Liver (tissue), 9 donors: ENCODE results near the gene HSP90AB1. TPM values are rescaled to one million over a fixed set of nuclear protein-coding genes. Genes with fewer than 3 reads are reported as not detected.
A peak's percentile ranks its signal among the peaks of the same experiment; 100 is the strongest.

Source experiments
- DNase-seq: peaks from one replicate; pipeline ENCODE4 v3.0.0-alpha.2; 2017; ENCODE audit warnings: low spot score
- H3K27ac ChIP-seq, 2 donors: one replicate each; pipeline ENCODE4 v1.7.0; 2013; ENCODE audit warnings: inconsistent platforms in 2 of 2, low read length in 2 of 2, control low read depth in 1 of 2, low read depth in 1 of 2, mild to moderate bottlenecking in 1 of 2
- H3K27me3 ChIP-seq, 4 donors: one replicate each; pipeline versions ENCODE4 v1.6.1 to v1.7.0; 2013; ENCODE audit warnings: low read length in 3 of 4, inconsistent platforms in 1 of 4, mild to moderate bottlenecking in 1 of 4, moderate library complexity in 1 of 4; ENCODE audit not compliant: control insufficient read depth in 4 of 4, insufficient read depth in 4 of 4
- H3K36me3 ChIP-seq, 4 donors: one replicate each; pipeline versions ENCODE4 v1.6.1 to v1.7.0; 2013; ENCODE audit warnings: low read length in 3 of 4, mild to moderate bottlenecking in 3 of 4, low read depth in 1 of 4, moderate library complexity in 1 of 4; ENCODE audit not compliant: control insufficient read depth in 4 of 4, insufficient read depth in 3 of 4
- H3K4me1 ChIP-seq, 4 donors: one replicate each; pipeline versions ENCODE4 v1.6.1 to v1.7.0; 2013; ENCODE audit warnings: low read length in 3 of 4, mild to moderate bottlenecking in 3 of 4, moderate library complexity in 1 of 4; ENCODE audit not compliant: control insufficient read depth in 4 of 4, insufficient read depth in 4 of 4
- H3K4me3 ChIP-seq, 3 donors: one replicate each; pipeline versions ENCODE4 v1.6.1 to v1.7.0; 2013; ENCODE audit warnings: low read length in 3 of 3, control low read depth in 1 of 3, low read depth in 1 of 3, mild to moderate bottlenecking in 1 of 3
- H3K9ac ChIP-seq, 2 donors: one replicate each; pipeline ENCODE4 v1.7.0; 2013; ENCODE audit warnings: low read length in 2 of 2, mild to moderate bottlenecking in 2 of 2, moderate library complexity in 2 of 2, control low read depth in 1 of 2, low read depth in 1 of 2
- H3K9me3 ChIP-seq, 4 donors: one replicate each; pipeline versions ENCODE4 v1.6.1 to v1.7.0; 2013; ENCODE audit warnings: low read length in 3 of 4; ENCODE audit not compliant: control insufficient read depth in 4 of 4
- ATF3 ChIP-seq: IDR thresholded peaks from 2 replicates; pipeline ENCODE4 v1.6.1; 2016; ENCODE audit warnings: antibody characterized with exemption
- CTCF ChIP-seq: fragments of 150-350 bp; IDR thresholded peaks from 2 replicates; pipeline ENCODE4 v1.5.1; 2017; ENCODE audit warnings: improper control_type of control experiment, low read depth, low read length; ENCODE audit not compliant: missing input control
- EGR1 ChIP-seq, 2 donors: IDR thresholded peaks; 2 replicates each; pipeline ENCODE4 v1.6.1; 2016 to 2018; ENCODE audit warnings: antibody characterized with exemption in 2 of 2, low read depth in 2 of 2
- FOXA1 ChIP-seq: IDR thresholded peaks from 2 replicates; pipeline ENCODE4 v1.6.1; 2016; ENCODE audit warnings: antibody characterized with exemption
- GABPA ChIP-seq, 2 donors: IDR thresholded peaks in 1 of 2; conservative IDR thresholded peaks in 1 of 2; 2 replicates each; pipeline ENCODE4 v1.6.1; 2016; ENCODE audit warnings: antibody characterized with exemption in 2 of 2, mild to moderate bottlenecking in 1 of 2, moderate library complexity in 1 of 2
- HNF4A ChIP-seq, 2 donors: conservative IDR thresholded peaks; 2 replicates each; pipeline ENCODE4 v1.6.1; 2016; ENCODE audit warnings: antibody characterized with exemption in 2 of 2, mild to moderate bottlenecking in 2 of 2
- HNF4G ChIP-seq: IDR thresholded peaks from 2 replicates; pipeline ENCODE4 v1.6.1; 2016; ENCODE audit warnings: antibody characterized with exemption
- MAX ChIP-seq: IDR thresholded peaks from 2 replicates; pipeline ENCODE4 v1.6.1; 2016; ENCODE audit warnings: antibody characterized with exemption
- NR2F2 ChIP-seq: IDR thresholded peaks from 2 replicates; pipeline ENCODE4 v1.6.1; 2016; ENCODE audit warnings: antibody characterized with exemption
- RAD21 ChIP-seq, 2 donors: IDR thresholded peaks; 2 replicates each; pipeline ENCODE4 v1.6.1; 2016; ENCODE audit warnings: antibody characterized with exemption in 2 of 2, mild to moderate bottlenecking in 2 of 2
- REST ChIP-seq: IDR thresholded peaks from 2 replicates; pipeline ENCODE4 v1.6.1; 2016; ENCODE audit warnings: antibody characterized with exemption, mild to moderate bottlenecking
- RXRA ChIP-seq, 2 donors: IDR thresholded peaks; 2 replicates each; pipeline ENCODE4 v1.6.1; 2017 to 2018; ENCODE audit warnings: antibody characterized with exemption in 2 of 2, mild to moderate bottlenecking in 1 of 2
- SP1 ChIP-seq: IDR thresholded peaks from 2 replicates; pipeline ENCODE4 v1.6.1; 2018; ENCODE audit warnings: antibody characterized with exemption, mild to moderate bottlenecking
- TAF1 ChIP-seq: conservative IDR thresholded peaks from 2 replicates; pipeline ENCODE4 v1.6.1; 2016; ENCODE audit warnings: antibody characterized with exemption, mild to moderate bottlenecking
- YY1 ChIP-seq: IDR thresholded peaks from 2 replicates; pipeline ENCODE4 v1.6.1; 2016; ENCODE audit warnings: antibody characterized with exemption, mild to moderate bottlenecking
- ZBTB33 ChIP-seq: IDR thresholded peaks from 2 replicates; pipeline ENCODE4 v1.6.1; 2016; ENCODE audit warnings: antibody characterized with exemption
- WGBS: extraction: QIAGEN DNeasy Blood & Tissue Kit; methylation state at CpG from one replicate; pipeline ENCODE4 v1.1.7; 2013; 5-methylcytosine and 5-hydroxymethylcytosine counted together
- polyA plus RNA-seq, 2 donors: library from polyadenylated mRNA; stranded (reverse) in 1 of 2; unstranded in 1 of 2; fragments of 200-250 nt in 1 of 2; fragments of >200 nt in 1 of 2; fragmentation: Nextera tagmentation in 1 of 2; extraction: Ambion mirVana in 1 of 2; gene quantifications; one replicate each; pipeline versions ENCODE4 v1.2.1 to v1.2.3, GENCODE V29; 2013 to 2015
- total RNA-seq, 2 donors: library from RNA; depleted of rRNA; stranded (reverse); fragments of >200 nt; gene quantifications; one replicate each; pipeline ENCODE4 v1.2.3, GENCODE V29; 2014
- donor health status: healthy.
- donor health status: healthy.
- donor health status: healthy.
- donor health status: healthy.
- donor health status: healthy.

The HSP90AB1 gene
- total and polyA plus RNA-seq, 4 donors: 129 to 281 (median 203) TPM

GRCh38 chr6:44270526-44271405 lies 23.9 kb downstream of the HSP90AB1 start:
- Histone ChIP-seq H3K4me1 (peaks cover 0 to 5% (median under 1%) of the 10 kb centered on the region in 4 donors), H3K4me3 (peak overlapping the region in 1 of 3 donors; percentile 53), H3K9me3 (no peaks in the 10 kb centered on the region), H3K9ac (no peak overlapping the region), H3K27me3 (peaks cover 0 to 11% (median 5%) of the 10 kb centered on the region in 4 donors), H3K27ac (no peak overlapping the region), H3K36me3 (no peaks in the 10 kb centered on the region)
- 5% methylated on average over 89 of the region's 90 CpGs for WGBS
- TF ChIP-seq ATF3 (no peak), EGR1 (IDR thresholded peaks at IDR 0.05; ENCODE audit: low read depth in 2 of 2) (no peak), MAX (no peak)
- no peak for DNase-seq

GRCh38 chr6:44271406-44271723 lies 24.5 kb downstream of the HSP90AB1 start:
- no peak for TF ChIP-seq ATF3
- no peak for TF ChIP-seq HNF4A (conservative IDR thresholded peaks at IDR 0.05)
- no peak for TF ChIP-seq CTCF
- no peak for TF ChIP-seq ZBTB33
- TF ChIP-seq GABPA (IDR thresholded peaks at IDR 0.05 in 1 of 2, conservative IDR thresholded peaks at IDR 0.05 in 1 of 2): no peak
- no peak for TF ChIP-seq RXRA (IDR thresholded peaks at IDR 0.05)
- TF ChIP-seq EGR1 (IDR thresholded peaks at IDR 0.05; ENCODE audit: low read depth in 2 of 2): no peak
- Histone ChIP-seq H3K27ac (no peak overlapping the region), H3K4me3 (no peak overlapping the region), H3K27me3 (peaks cover 0 to 11% (median 5%) of the 10 kb centered on the region in 4 donors), H3K4me1 (peaks cover 0 to 9% (median 3%) of the 10 kb centered on the region in 4 donors), H3K9ac (no peak overlapping the region), H3K36me3 (no peaks in the 10 kb centered on the region), H3K9me3 (no peaks in the 10 kb centered on the region)
- DNase-seq: no peak
- WGBS: 91% methylated on average over 6 of the region's 6 CpGs

GRCh38 chr6:44271914-44272313 lies 25.0 kb downstream of the HSP90AB1 start:
- peaks cover 0 to 9% (median 3%) of the 10 kb centered on the region in 4 donors for H3K4me1 ChIP-seq
- no peaks in the 10 kb centered on the region for H3K36me3 ChIP-seq
- peaks cover 0 to 15% (median 5%) of the 10 kb centered on the region in 4 donors for H3K27me3 ChIP-seq

More at GRCh38 chr6:44271914-44272313, 25.0 kb downstream of the HSP90AB1 start:
- TF ChIP-seq SP1 (no peak), TAF1 (no peak), HNF4A (conservative IDR thresholded peaks at IDR 0.05) (no peak), ATF3 (no peak), NR2F2 (no peak), YY1 (no peak), MAX (no peak), REST (no peak), RAD21 (IDR thresholded peaks at IDR 0.05) (no peak), HNF4G (no peak), EGR1 (IDR thresholded peaks at IDR 0.05; ENCODE audit: low read depth in 2 of 2) (no peak), FOXA1 (no peak)
- Histone ChIP-seq H3K27ac (no peak overlapping the region), H3K4me3 (no peak overlapping the region), H3K9ac (no peak overlapping the region), H3K9me3 (no peaks in the 10 kb centered on the region)
- DNase-seq: no peak
- WGBS: 62% methylated on average over 3 of the region's 3 CpGs
